HG02885 (cell line): ENCODE results near the gene SLC10A2.
"Not testable (repeated sequence)": the region's sequence is repeated elsewhere in the genome, so short reads cannot be mapped to it uniquely, and the experiment has no call there.

ENCODE experiments used
- ATAC-seq: cut with Tn5 transposase; IDR thresholded peaks from one replicate; pipeline ENCODE4 v1.9.1; 2021; ENCODE audit warnings: mild to moderate bottlenecking; ENCODE audit not compliant: unreplicated experiment, poor library complexity

Gene SLC10A2

GRCh38 chr13:103066079-103066780, at the start of gene SLC10A2:
Gene SLC10A2 (minus strand): TSS chr13:103066417. CDS start chr13:103066249, 168 bp downstream.
- no peak for ATAC-seq

- no peak for ATAC-seq
Measured at GRCh38 chr13:103107580-103107979, 41.4 kb upstream of the SLC10A2 start.

GRCh38 chr13:103104340-103104739, 38.1 kb upstream of the SLC10A2 start:
- ATAC-seq: no peak

GRCh38 chr13:103103456-103103855, 37.2 kb upstream of the SLC10A2 start:
- ATAC-seq: not testable (repeated sequence)

- ATAC-seq: no peak
Measured at GRCh38 chr13:103102482-103102881, 36.3 kb upstream of the SLC10A2 start.

- no peak for ATAC-seq
Measured at GRCh38 chr13:103101901-103102300, 35.7 kb upstream of the SLC10A2 start.

GRCh38 chr13:103101500-103101899, 35.3 kb upstream of the SLC10A2 start:
- no peak for ATAC-seq

- no peak for ATAC-seq
Measured at GRCh38 chr13:103100830-103101229, 34.6 kb upstream of the SLC10A2 start.

GRCh38 chr13:103099722-103100293, 33.6 kb upstream of the SLC10A2 start:
- ATAC-seq: no peak

GRCh38 chr13:103098535-103098934, 32.3 kb upstream of the SLC10A2 start:
- no peak for ATAC-seq

GRCh38 chr13:103097366-103097928, 31.2 kb upstream of the SLC10A2 start:
- no peak for ATAC-seq

GRCh38 chr13:103093649-103094048, 27.4 kb upstream of the SLC10A2 start:
- not testable (repeated sequence) for ATAC-seq

- no peak for ATAC-seq
Measured at GRCh38 chr13:103087275-103087674, 21.1 kb upstream of the SLC10A2 start.

GRCh38 chr13:103081435-103081834, 15.2 kb upstream of the SLC10A2 start:
- ATAC-seq: no peak

GRCh38 chr13:103078158-103078557, 11.9 kb upstream of the SLC10A2 start:
- peak; percentile 93 for ATAC-seq

- no peak for ATAC-seq
Measured at GRCh38 chr13:103068836-103069235, 2.6 kb upstream of the SLC10A2 start.

GRCh38 chr13:103067751-103068555, 1.7 kb upstream of the SLC10A2 start:
- peak; percentile 43 for ATAC-seq

GRCh38 chr13:103066781-103067345, 646 bp upstream of the SLC10A2 start:
- no peak for ATAC-seq

- ATAC-seq: no peak
Measured at GRCh38 chr13:103063376-103063775, 2.8 kb downstream of the SLC10A2 start.

- no peak for ATAC-seq
Measured at GRCh38 chr13:103062079-103062478, 4.1 kb downstream of the SLC10A2 start.

GRCh38 chr13:103056008-103056407, 10.2 kb downstream of the SLC10A2 start:
- no peak for ATAC-seq
